Mesothelial cell of epicardium (in vitro differentiated cells): Measurements from ENCODE around the gene TBC1D8. TPM values are rescaled to one million over a fixed set of nuclear protein-coding genes. Genes with fewer than 3 reads are reported as not detected.

Source experiments
- DNase-seq, 2 experiments: peaks; one replicate each; pipeline ENCODE4 v3.0.0; 2021; ENCODE audit warnings: low spot score in 2 of 2; ENCODE audit not compliant: unreplicated experiment in 2 of 2
- H3K27ac Mint-ChIP-seq: 2 replicates; pipeline ENCODE4 v1.8.0; 2021; ENCODE audit warnings: mixed read lengths
- H3K27me3 Mint-ChIP-seq: 2 replicates; pipeline ENCODE4 v1.8.0; 2021; ENCODE audit warnings: low read depth, mixed read lengths
- H3K36me3 Mint-ChIP-seq: 2 replicates; pipeline ENCODE4 v1.8.0; 2021; ENCODE audit warnings: mixed read lengths
- H3K4me1 Mint-ChIP-seq: 2 replicates; pipeline ENCODE4 v1.8.0; 2021; ENCODE audit warnings: mixed read lengths
- H3K4me3 Mint-ChIP-seq: 2 replicates; pipeline ENCODE4 v1.8.0; 2021; ENCODE audit warnings: mild to moderate bottlenecking, moderate library complexity, mixed read lengths
- H3K9me3 Mint-ChIP-seq: 2 replicates; pipeline ENCODE4 v1.8.0; 2021; ENCODE audit warnings: mixed read lengths
- CTCF ChIP-seq: fragments of 200-600 bp; sonication (generic); IDR thresholded peaks from one replicate; pipeline ENCODE4 v1.5.0; 2021; ENCODE audit warnings: antibody characterized with exemption; ENCODE audit not compliant: unreplicated experiment
- total RNA-seq: library from RNA; stranded (reverse); gene quantifications from 3 replicates; pipeline ENCODE4 v1.2.1, GENCODE V29; 2021

TBC1D8 gene
- total RNA-seq, 1 donor from 2014 or later = 12.7 TPM

GRCh38 chr2:101151859-101152271 lies 683 bp upstream of the TBC1D8 start:
- H3K4me1 Mint-ChIP-seq = peaks cover 34% of the 10 kb centered on the region
- H3K27me3 Mint-ChIP-seq = peaks cover 20% of the 10 kb centered on the region

GRCh38 chr2:101150306-101151145 lies 656 bp downstream of the TBC1D8 start:
- H3K9me3 Mint-ChIP-seq = no peaks in the 10 kb centered on the region
- peak in 1 of 2 experiments; percentile 49 for DNase-seq
- H3K4me3 Mint-ChIP-seq = peak overlapping the region; percentile 67
- no peak for TF ChIP-seq CTCF
- H3K27me3 Mint-ChIP-seq = peaks cover 20% of the 10 kb centered on the region
- H3K36me3 Mint-ChIP-seq = no peaks in the 10 kb centered on the region
- no peak overlapping the region for H3K27ac Mint-ChIP-seq
- peaks cover 34% of the 10 kb centered on the region for H3K4me1 Mint-ChIP-seq

More at GRCh38 chr2:101151859-101152271, 683 bp upstream of the TBC1D8 start:
- H3K4me3 Mint-ChIP-seq = peak overlapping the region; percentile 66
- no peak for DNase-seq
- H3K9me3 Mint-ChIP-seq = no peaks in the 10 kb centered on the region
- H3K36me3 Mint-ChIP-seq = no peaks in the 10 kb centered on the region
- H3K27ac Mint-ChIP-seq = peak overlapping the region; percentile 62
- no peak for TF ChIP-seq CTCF

GRCh38 chr2:101149241-101150192 lies 1.7 kb downstream of the TBC1D8 start:
- Mint-ChIP-seq H3K27ac (no peak overlapping the region), H3K4me1 (peaks cover 40% of the 10 kb centered on the region), H3K4me3 (peak overlapping the region; percentile 67), H3K9me3 (no peaks in the 10 kb centered on the region), H3K36me3 (no peaks in the 10 kb centered on the region), H3K27me3 (peaks cover 20% of the 10 kb centered on the region)
- DNase-seq = no peak
- no peak for TF ChIP-seq CTCF

- DNase-seq = no peak
- Mint-ChIP-seq H3K4me3 (no peak overlapping the region), H3K4me1 (peaks cover 42% of the 10 kb centered on the region), H3K27me3 (peaks cover 20% of the 10 kb centered on the region), H3K9me3 (no peaks in the 10 kb centered on the region), H3K36me3 (no peaks in the 10 kb centered on the region), H3K27ac (no peak overlapping the region)
- TF ChIP-seq CTCF = no peak
Observed at GRCh38 chr2:101148777-101149176, 2.4 kb downstream of the TBC1D8 start.

- Mint-ChIP-seq H3K27me3 (peaks cover 20% of the 10 kb centered on the region), H3K4me1 (peaks cover 38% of the 10 kb centered on the region), H3K9me3 (no peaks in the 10 kb centered on the region), H3K27ac (no peak overlapping the region), H3K36me3 (no peaks in the 10 kb centered on the region), H3K4me3 (no peak overlapping the region)
- no peak for DNase-seq
- TF ChIP-seq CTCF = no peak
Observed at GRCh38 chr2:101147971-101148370, 3.2 kb downstream of the TBC1D8 start.
